ENCODE measurements around the gene SAPCD2.
A peak's percentile ranks its signal among the peaks of the same experiment; 100 is the strongest.
"Not testable (repeated sequence)": the region's sequence is repeated elsewhere in the genome, so short reads cannot be mapped to it uniquely, and the experiment has no call there.

Gene SAPCD2

GRCh38 chr9:137070201-137070905 lies at the start of gene SAPCD2:
Gene SAPCD2, minus strand, starts transcription at chr9:137070557. Its CDS starts 97 bp downstream, at chr9:137070460.
- peak; percentile 76 for DNase-seq

GRCh38 chr9:137118092-137118603 lies 47.8 kb upstream of the SAPCD2 start:
- not testable (repeated sequence) for DNase-seq

GRCh38 chr9:137117269-137117731 lies 46.9 kb upstream of the SAPCD2 start:
- no peak for DNase-seq

GRCh38 chr9:137116728-137117127 lies 46.4 kb upstream of the SAPCD2 start:
- no peak for DNase-seq

- DNase-seq: no peak
Observed at GRCh38 chr9:137116027-137116507, 45.7 kb upstream of the SAPCD2 start.

GRCh38 chr9:137115394-137116026 lies 45.2 kb upstream of the SAPCD2 start:
- no peak for DNase-seq

- peak; percentile 80 for DNase-seq
Observed at GRCh38 chr9:137114613-137115393, 44.4 kb upstream of the SAPCD2 start, which contains the start of gene DPP7. Gene DPP7, minus strand, starts transcription at chr9:137114733. Its CDS starts 20 bp downstream, at chr9:137114713.

GRCh38 chr9:137114220-137114612 lies 43.9 kb upstream of the SAPCD2 start:
- DNase-seq: no peak

- DNase-seq: no peak
Observed at GRCh38 chr9:137113385-137114159, 43.2 kb upstream of the SAPCD2 start.

- DNase-seq: no peak
Observed at GRCh38 chr9:137112564-137113384, 42.4 kb upstream of the SAPCD2 start.

- no peak for DNase-seq
Observed at GRCh38 chr9:137111788-137112563, 41.6 kb upstream of the SAPCD2 start.

- DNase-seq: no peak
Observed at GRCh38 chr9:137110911-137111787, 40.8 kb upstream of the SAPCD2 start.

GRCh38 chr9:137110147-137110910 lies 40.0 kb upstream of the SAPCD2 start:
- no peak for DNase-seq

- DNase-seq: no peak
Observed at GRCh38 chr9:137109250-137110146, 39.1 kb upstream of the SAPCD2 start.

- no peak for DNase-seq
Observed at GRCh38 chr9:137108608-137109249, 38.4 kb upstream of the SAPCD2 start.

- no peak for DNase-seq
Observed at GRCh38 chr9:137107982-137108381, 37.6 kb upstream of the SAPCD2 start.

GRCh38 chr9:137107312-137107921 lies 37.1 kb upstream of the SAPCD2 start:
- DNase-seq: no peak

All from stimulated activated CD4-positive, alpha-beta T cell treated with anti-CD3 and anti-CD28 coated beads, Interleukin-12 subunit alpha, Interleukin-12 subunit beta, amount 100 ng/mL, for 4 hours (primary cell).